NB4 (cell line): ENCODE measurements around the gene CRISP2.

Source experiments
- CTCF ChIP-seq: IDR thresholded peaks from one replicate; pipeline ENCODE4 v1.5.1; 2012; ENCODE audit warnings: low read depth, low read length
- MYC ChIP-seq: IDR thresholded peaks from 2 replicates; pipeline ENCODE4 v1.6.1; 2011; ENCODE audit warnings: low read depth, low read length
- POLR2A ChIP-seq: IDR thresholded peaks from 2 replicates; pipeline ENCODE4 v1.6.1; 2011; ENCODE audit warnings: mild to moderate bottlenecking; ENCODE audit not compliant: insufficient read length; ENCODE audit errors: extremely low read depth

DNA sequence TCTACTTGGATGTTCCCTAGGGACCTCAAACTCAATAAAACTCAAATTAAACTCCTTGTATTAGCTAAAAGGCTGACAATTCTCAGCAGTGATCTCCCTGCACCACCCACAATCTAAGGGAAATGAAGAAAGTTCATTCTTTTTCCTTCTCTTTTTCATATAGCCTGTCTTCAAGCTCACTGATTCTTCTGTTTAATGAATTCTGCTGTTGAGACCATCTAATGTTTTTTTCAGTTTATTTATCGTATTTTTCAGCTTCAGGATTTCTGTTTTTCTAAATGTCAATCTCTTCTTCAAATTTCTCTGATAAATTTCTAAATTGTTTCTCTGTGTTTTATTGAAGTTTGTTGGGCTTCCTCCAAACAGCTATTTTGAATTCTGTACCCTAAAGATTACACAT, 19.8 kb downstream of the CRISP2 start:
- TF ChIP-seq CTCF (no peak), POLR2A (no peak), MYC (no peak)
